Mesothelial cell of epicardium (in vitro differentiated cells): ENCODE measurements around the gene LSM3. TPM values are rescaled to one million over a fixed set of nuclear protein-coding genes. Genes with fewer than 3 reads are reported as not detected.

Experiments
- DNase-seq, 2 experiments: peaks; one replicate each; pipeline ENCODE4 v3.0.0; 2021; ENCODE audit warnings: low spot score in 2 of 2; ENCODE audit not compliant: unreplicated experiment in 2 of 2
- H3K27ac Mint-ChIP-seq: 2 replicates; pipeline ENCODE4 v1.8.0; 2021; ENCODE audit warnings: mixed read lengths
- H3K27me3 Mint-ChIP-seq: 2 replicates; pipeline ENCODE4 v1.8.0; 2021; ENCODE audit warnings: low read depth, mixed read lengths
- H3K36me3 Mint-ChIP-seq: 2 replicates; pipeline ENCODE4 v1.8.0; 2021; ENCODE audit warnings: mixed read lengths
- H3K4me1 Mint-ChIP-seq: 2 replicates; pipeline ENCODE4 v1.8.0; 2021; ENCODE audit warnings: mixed read lengths
- H3K4me3 Mint-ChIP-seq: 2 replicates; pipeline ENCODE4 v1.8.0; 2021; ENCODE audit warnings: mild to moderate bottlenecking, moderate library complexity, mixed read lengths
- H3K9me3 Mint-ChIP-seq: 2 replicates; pipeline ENCODE4 v1.8.0; 2021; ENCODE audit warnings: mixed read lengths
- CTCF ChIP-seq: fragments of 200-600 bp; sonication (generic); IDR thresholded peaks from one replicate; pipeline ENCODE4 v1.5.0; 2021; ENCODE audit warnings: antibody characterized with exemption; ENCODE audit not compliant: unreplicated experiment
- total RNA-seq: library from RNA; stranded (reverse); gene quantifications from 3 replicates; pipeline ENCODE4 v1.2.1, GENCODE V29; 2021

LSM3 gene
- total RNA-seq, 1 donor from 2014 or later: 9.6 TPM

- peaks cover 4% of the 10 kb centered on the region for H3K9me3 Mint-ChIP-seq
- H3K27ac Mint-ChIP-seq: no peak overlapping the region
- peaks cover 5% of the 10 kb centered on the region for H3K4me1 Mint-ChIP-seq
- DNase-seq: no peak
- H3K27me3 Mint-ChIP-seq: no peaks in the 10 kb centered on the region
- H3K36me3 Mint-ChIP-seq: no peaks in the 10 kb centered on the region
- no peak for TF ChIP-seq CTCF
- H3K4me3 Mint-ChIP-seq: no peak overlapping the region
Observed at GRCh38 chr3:14248849-14249523, 70.4 kb downstream of the LSM3 start.

Other genes with a start within 250 kb of the LSM3 start
- 7.1 to 7.3 TPM (median 7.3 TPM) in 3 replicates for gene CHCHD4, start 53.9 kb upstream of the LSM3 start, total RNA-seq
- gene TMEM43, start 53.8 kb upstream of the LSM3 start, total RNA-seq: 50.0 to 52.5 TPM (median 51.5 TPM) in 3 replicates
- gene XPC, start 216 bp upstream of the LSM3 start, total RNA-seq: 47.5 to 52.0 TPM (median 47.8 TPM) in 3 replicates
- gene SLC6A6, start 223.8 kb downstream of the LSM3 start, total RNA-seq: 19.3 to 21.2 TPM (median 20.0 TPM) in 3 replicates